H9 (cell line): Measurements from ENCODE around the gene KIF13A. TPM values are rescaled to one million over a fixed set of nuclear protein-coding genes. Genes with fewer than 3 reads are reported as not detected.

Experiments used
- DNase-seq: peaks from one replicate; pipeline ENCODE4 v3.0.0-alpha.2; 2017
- H2AFZ ChIP-seq: one replicate; pipeline ENCODE4 v1.6.1; 2013; ENCODE audit warnings: mild to moderate bottlenecking, low read length, control low read depth, moderate library complexity
- H2AK5ac ChIP-seq: 2 replicates; pipeline ENCODE4 v1.6.1; 2013; ENCODE audit warnings: low read length, control low read depth, mixed read lengths; ENCODE audit not compliant: insufficient read length
- H2BK120ac ChIP-seq: one replicate; pipeline ENCODE4 v1.6.1; 2013; ENCODE audit warnings: low read depth, mild to moderate bottlenecking, low read length, control low read depth, inconsistent platforms; ENCODE audit not compliant: poor library complexity, severe bottlenecking
- H2BK12ac ChIP-seq: 2 replicates; pipeline ENCODE4 v1.6.1; 2013; ENCODE audit warnings: low read length, control low read depth, mixed read lengths, low read depth; ENCODE audit not compliant: insufficient read length
- H2BK15ac ChIP-seq: 2 replicates; pipeline ENCODE4 v1.6.1; 2013; ENCODE audit warnings: low read depth, low read length, control low read depth
- H2BK20ac ChIP-seq: one replicate; pipeline ENCODE4 v1.6.1; 2013; ENCODE audit warnings: low read depth, mild to moderate bottlenecking, low read length, control low read depth, inconsistent platforms; ENCODE audit not compliant: poor library complexity, severe bottlenecking
- H2BK5ac ChIP-seq: 2 replicates; pipeline ENCODE4 v1.6.1; 2013; ENCODE audit warnings: low read length, control low read depth, mixed read lengths; ENCODE audit not compliant: insufficient read length
- H3K14ac ChIP-seq: 2 replicates; pipeline ENCODE4 v1.6.1; 2013; ENCODE audit warnings: low read length, control low read depth; ENCODE audit not compliant: insufficient read depth
- H3K18ac ChIP-seq: 2 replicates; pipeline ENCODE4 v1.6.1; 2013; ENCODE audit warnings: low read depth, mild to moderate bottlenecking, mixed read lengths, low read length, control low read depth; ENCODE audit not compliant: insufficient read length
- H3K23ac ChIP-seq: 2 replicates; pipeline ENCODE4 v1.6.1; 2013; ENCODE audit warnings: low read length, control low read depth, mixed read lengths, low read depth; ENCODE audit not compliant: insufficient read length
- H3K23me2 ChIP-seq: 2 replicates; pipeline ENCODE4 v1.6.1; 2013; ENCODE audit warnings: low read depth, mild to moderate bottlenecking, mixed read lengths, low read length, control low read depth; ENCODE audit not compliant: insufficient read length, poor library complexity, severe bottlenecking
- H3K27ac ChIP-seq: 2 replicates; pipeline ENCODE4 v1.5.1; 2013; ENCODE audit warnings: low read length, control low read depth, mixed read lengths, low read depth; ENCODE audit not compliant: insufficient read length
- H3K27me3 ChIP-seq: 2 replicates; pipeline ENCODE4 v1.6.1; 2013; ENCODE audit warnings: low read length, control low read depth, inconsistent platforms; ENCODE audit not compliant: insufficient read depth
- H3K4ac ChIP-seq: 2 replicates; pipeline ENCODE4 v1.6.1; 2013; ENCODE audit warnings: low read depth, mild to moderate bottlenecking, control low read depth, inconsistent platforms, low read length, moderate library complexity
- H3K4me1 ChIP-seq: 2 replicates; pipeline ENCODE4 v1.6.1; 2013; ENCODE audit warnings: low read length, control low read depth, inconsistent platforms; ENCODE audit not compliant: insufficient read depth
- H3K4me2 ChIP-seq: 2 replicates; pipeline ENCODE4 v1.6.1; 2013; ENCODE audit warnings: low read length, control low read depth, mixed read lengths; ENCODE audit not compliant: insufficient read length, insufficient read depth
- H3K56ac ChIP-seq: 2 replicates; pipeline ENCODE4 v1.6.1; 2013; ENCODE audit warnings: low read depth, mild to moderate bottlenecking, mixed read lengths, low read length, control low read depth; ENCODE audit not compliant: insufficient read length
- H3K79me1 ChIP-seq: 2 replicates; pipeline ENCODE4 v1.6.1; 2013; ENCODE audit warnings: low read depth, mild to moderate bottlenecking, moderate library complexity, low read length, control low read depth, inconsistent platforms; ENCODE audit not compliant: insufficient read depth, poor library complexity, severe bottlenecking
- H3K79me2 ChIP-seq: 2 replicates; pipeline ENCODE4 v1.6.1; 2013; ENCODE audit warnings: low read length, control low read depth, inconsistent platforms; ENCODE audit not compliant: insufficient read depth
- H3K9ac ChIP-seq: 2 replicates; pipeline ENCODE4 v1.6.1; 2013; ENCODE audit warnings: low read length, control low read depth, mixed read lengths; ENCODE audit not compliant: insufficient read length; ENCODE audit errors: extremely low read depth
- H3K9me3 ChIP-seq: one replicate; pipeline ENCODE4 v1.6.1; 2013; ENCODE audit warnings: low read depth, low read length, inconsistent platforms; ENCODE audit not compliant: control insufficient read depth
- H3T11ph ChIP-seq: one replicate; pipeline ENCODE4 v1.6.1; 2013; ENCODE audit warnings: mild to moderate bottlenecking, low read length, control low read depth, inconsistent platforms
- H4K20me1 ChIP-seq: one replicate; pipeline ENCODE4 v1.6.1; 2013; ENCODE audit not compliant: control insufficient read depth, insufficient read length, insufficient read depth
- H4K5ac ChIP-seq: 2 replicates; pipeline ENCODE4 v1.6.1; 2013; ENCODE audit warnings: low read depth, mild to moderate bottlenecking, mixed read lengths, low read length, control low read depth; ENCODE audit not compliant: insufficient read length
- H4K8ac ChIP-seq: replicated peaks from 2 replicates; pipeline ENCODE4 v1.6.1; 2013; ENCODE audit warnings: low read length, control low read depth, mixed read lengths, low read depth; ENCODE audit not compliant: insufficient read length
- H4K91ac ChIP-seq: 2 replicates; pipeline ENCODE4 v1.6.1; 2013; ENCODE audit warnings: low read depth, mild to moderate bottlenecking, moderate library complexity, mixed read lengths, low read length, control low read depth; ENCODE audit not compliant: insufficient read length
- H3K27ac Mint-ChIP-seq, 3 experiments: 2 replicates in 2 of 3; 3 replicates in 1 of 3; pipeline ENCODE4 v1.8.0; 2020 to 2021; ENCODE audit warnings: mixed read lengths in 3 of 3, mild to moderate bottlenecking in 1 of 3, moderate library complexity in 1 of 3
- H3K27me3 Mint-ChIP-seq: 2 replicates; pipeline ENCODE4 v1.8.0; 2021; ENCODE audit warnings: low read depth, mild to moderate bottlenecking, moderate library complexity, mixed read lengths
- H3K36me3 Mint-ChIP-seq, 3 experiments: 2 replicates in 2 of 3; 3 replicates in 1 of 3; pipeline ENCODE4 v1.8.0; 2020 to 2021; ENCODE audit warnings: low read depth in 3 of 3, mixed read lengths in 3 of 3; ENCODE audit not compliant: insufficient read depth in 1 of 3
- H3K4me1 Mint-ChIP-seq, 2 experiments: 2 replicates each; pipeline ENCODE4 v1.8.0; 2020; ENCODE audit warnings: mixed read lengths in 2 of 2
- H3K4me3 Mint-ChIP-seq, 2 experiments: 2 replicates in 1 of 2; 3 replicates in 1 of 2; pipeline ENCODE4 v1.8.0; 2020 to 2021; ENCODE audit warnings: mild to moderate bottlenecking in 2 of 2, mixed read lengths in 2 of 2, moderate library complexity in 1 of 2
- H3K9me3 Mint-ChIP-seq, 2 experiments: 2 replicates in 1 of 2; 3 replicates in 1 of 2; pipeline ENCODE4 v1.8.0; 2020; ENCODE audit warnings: mild to moderate bottlenecking in 2 of 2, mixed read lengths in 2 of 2, moderate library complexity in 1 of 2
- WGBS: extraction: QIAGEN DNeasy Blood & Tissue Kit; methylation state at CpG from one replicate; pipeline ENCODE4 v1.1.7; 2013; ENCODE audit warnings: missing lambda C conversion rate, low lambda C conversion rate, mixed read lengths; ENCODE audit not compliant: insufficient read length; ENCODE audit errors: extremely low coverage; 5-methylcytosine and 5-hydroxymethylcytosine counted together
- total RNA-seq: library from RNA; stranded (reverse); gene quantifications from 2 replicates; pipeline ENCODE4 v1.2.1, GENCODE V29; 2021
- TF ChIP-seq, protein P1 (sequence below): fragments of 200-600 bp; sonication (generic); conservative IDR thresholded peaks from 3 replicates; pipeline ENCODE4 v1.8.0; 2021; ENCODE audit warnings: antibody characterized with exemption, mild to moderate bottlenecking

The KIF13A gene
- total RNA-seq, 1 experiment from 2014 or later, result 38.2 TPM

DNA sequence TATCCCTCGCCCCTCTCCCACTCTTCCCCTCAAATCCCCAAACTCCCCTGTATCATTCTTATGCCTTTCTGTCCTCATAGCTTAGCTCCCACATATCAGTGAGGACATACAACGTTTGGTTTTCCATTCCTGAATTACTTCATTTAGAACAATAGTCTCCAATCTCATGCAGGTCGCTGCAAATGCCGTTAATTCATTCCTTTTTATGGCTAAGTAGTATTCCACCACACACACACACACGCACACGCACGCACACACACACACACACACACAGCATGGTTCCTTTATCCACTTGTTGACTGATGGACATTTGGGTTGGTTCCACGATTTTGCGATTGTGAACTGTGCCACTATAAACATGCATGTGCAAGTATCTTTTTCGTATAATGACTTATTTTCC is 112.7 kb downstream of the KIF13A start:
- H3K4ac ChIP-seq, result no peak overlapping the region

More for the DNA sequence above, 112.7 kb downstream of the KIF13A start:
- no peaks in the 10 kb centered on the region for H3K79me2 ChIP-seq
- H3K79me1 ChIP-seq, result no peaks in the 10 kb centered on the region
- H3K23me2 ChIP-seq, result no peaks in the 10 kb centered on the region
- H3K9ac ChIP-seq, result no peak overlapping the region
- no peak overlapping the region for H2BK5ac ChIP-seq
- no peak overlapping the region for H3K18ac ChIP-seq
- H3K36me3 Mint-ChIP-seq, result no peaks in the 10 kb centered on the region; a peak in 4 of 7 replicates
- H3K23ac ChIP-seq, result no peak overlapping the region
- no peak overlapping the region for H2BK120ac ChIP-seq
- H3K4me2 ChIP-seq, result no peak overlapping the region
- H2BK12ac ChIP-seq, result no peak overlapping the region
- H3T11ph ChIP-seq, result no peak overlapping the region
- peaks cover 11 to 12% of the 10 kb centered on the region in 2 experiments; a peak in 3 of 4 replicates for H3K4me1 Mint-ChIP-seq
- H2BK15ac ChIP-seq, result no peak overlapping the region
- no peak overlapping the region for H3K56ac ChIP-seq
- H4K8ac ChIP-seq, result no peak overlapping the region
- H2AFZ ChIP-seq, result no peak overlapping the region
- no peak overlapping the region for H2BK20ac ChIP-seq
- no peak overlapping the region for H2AK5ac ChIP-seq
- TF ChIP-seq, protein P1, sequence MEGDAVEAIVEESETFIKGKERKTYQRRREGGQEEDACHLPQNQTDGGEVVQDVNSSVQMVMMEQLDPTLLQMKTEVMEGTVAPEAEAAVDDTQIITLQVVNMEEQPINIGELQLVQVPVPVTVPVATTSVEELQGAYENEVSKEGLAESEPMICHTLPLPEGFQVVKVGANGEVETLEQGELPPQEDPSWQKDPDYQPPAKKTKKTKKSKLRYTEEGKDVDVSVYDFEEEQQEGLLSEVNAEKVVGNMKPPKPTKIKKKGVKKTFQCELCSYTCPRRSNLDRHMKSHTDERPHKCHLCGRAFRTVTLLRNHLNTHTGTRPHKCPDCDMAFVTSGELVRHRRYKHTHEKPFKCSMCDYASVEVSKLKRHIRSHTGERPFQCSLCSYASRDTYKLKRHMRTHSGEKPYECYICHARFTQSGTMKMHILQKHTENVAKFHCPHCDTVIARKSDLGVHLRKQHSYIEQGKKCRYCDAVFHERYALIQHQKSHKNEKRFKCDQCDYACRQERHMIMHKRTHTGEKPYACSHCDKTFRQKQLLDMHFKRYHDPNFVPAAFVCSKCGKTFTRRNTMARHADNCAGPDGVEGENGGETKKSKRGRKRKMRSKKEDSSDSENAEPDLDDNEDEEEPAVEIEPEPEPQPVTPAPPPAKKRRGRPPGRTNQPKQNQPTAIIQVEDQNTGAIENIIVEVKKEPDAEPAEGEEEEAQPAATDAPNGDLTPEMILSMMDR, result no peak
- H3K27me3 ChIP-seq, result no peaks in the 10 kb centered on the region
- no peak overlapping the region for H3K14ac ChIP-seq
- no peak for DNase-seq
- H4K91ac ChIP-seq, result no peak overlapping the region
- H4K20me1 ChIP-seq, result no peaks in the 10 kb centered on the region
- no peak overlapping the region for H3K27ac Mint-ChIP-seq
- H3K9me3 Mint-ChIP-seq, result no peaks in the 10 kb centered on the region
- WGBS, result no CpG with 5 or more reads among the region's 10 CpGs
- no peak overlapping the region for H3K27ac ChIP-seq
- no peak overlapping the region for H3K4me3 Mint-ChIP-seq
- H3K4me1 ChIP-seq, result 0 out of 2 replicates have a peak, but pooled peaks cover 3% of the 10 kb centered on the region
- H3K27me3 Mint-ChIP-seq, result no peaks in the 10 kb centered on the region
- no peak overlapping the region for H4K5ac ChIP-seq
- no peaks in the 10 kb centered on the region for H3K9me3 ChIP-seq
